Subcutaneous abdominal adipose tissue (tissue), 5 donors: Measurements from ENCODE around the gene ANGPTL2.

Experiments used
- H3K27ac ChIP-seq: one replicate; pipeline ENCODE4 v1.7.0; 2013; ENCODE audit warnings: low read depth, mild to moderate bottlenecking, inconsistent platforms, low read length, moderate library complexity
- H3K27me3 ChIP-seq, 5 donors: one replicate each; pipeline ENCODE4 v1.7.0; 2013; ENCODE audit warnings: low read length in 5 of 5, inconsistent platforms in 1 of 5; ENCODE audit not compliant: control insufficient read depth in 5 of 5, insufficient read depth in 4 of 5
- H3K36me3 ChIP-seq, 5 donors: one replicate each; pipeline ENCODE4 v1.7.0; 2013; ENCODE audit warnings: low read length in 5 of 5; ENCODE audit not compliant: control insufficient read depth in 5 of 5, insufficient read depth in 5 of 5
- H3K4me1 ChIP-seq, 5 donors: one replicate each; pipeline ENCODE4 v1.7.0; 2013; ENCODE audit warnings: low read length in 5 of 5, mild to moderate bottlenecking in 3 of 5, moderate library complexity in 1 of 5; ENCODE audit not compliant: control insufficient read depth in 5 of 5, insufficient read depth in 5 of 5
- H3K4me3 ChIP-seq, 5 donors: one replicate each; pipeline ENCODE4 v1.7.0; 2013; ENCODE audit warnings: low read length in 5 of 5, low read depth in 1 of 5
- H3K9ac ChIP-seq, 5 donors: one replicate each; pipeline ENCODE4 v1.7.0; 2013; ENCODE audit warnings: low read length in 5 of 5, mild to moderate bottlenecking in 4 of 5, moderate library complexity in 3 of 5
- H3K9me3 ChIP-seq, 5 donors: one replicate each; pipeline ENCODE4 v1.7.0; 2013; ENCODE audit warnings: low read length in 5 of 5; ENCODE audit not compliant: control insufficient read depth in 5 of 5
- donor health status: healthy.
- donor health status: healthy.
- donor health status: healthy.
- donor health status: healthy.
- donor health status: healthy.

The ANGPTL2 gene

DNA sequence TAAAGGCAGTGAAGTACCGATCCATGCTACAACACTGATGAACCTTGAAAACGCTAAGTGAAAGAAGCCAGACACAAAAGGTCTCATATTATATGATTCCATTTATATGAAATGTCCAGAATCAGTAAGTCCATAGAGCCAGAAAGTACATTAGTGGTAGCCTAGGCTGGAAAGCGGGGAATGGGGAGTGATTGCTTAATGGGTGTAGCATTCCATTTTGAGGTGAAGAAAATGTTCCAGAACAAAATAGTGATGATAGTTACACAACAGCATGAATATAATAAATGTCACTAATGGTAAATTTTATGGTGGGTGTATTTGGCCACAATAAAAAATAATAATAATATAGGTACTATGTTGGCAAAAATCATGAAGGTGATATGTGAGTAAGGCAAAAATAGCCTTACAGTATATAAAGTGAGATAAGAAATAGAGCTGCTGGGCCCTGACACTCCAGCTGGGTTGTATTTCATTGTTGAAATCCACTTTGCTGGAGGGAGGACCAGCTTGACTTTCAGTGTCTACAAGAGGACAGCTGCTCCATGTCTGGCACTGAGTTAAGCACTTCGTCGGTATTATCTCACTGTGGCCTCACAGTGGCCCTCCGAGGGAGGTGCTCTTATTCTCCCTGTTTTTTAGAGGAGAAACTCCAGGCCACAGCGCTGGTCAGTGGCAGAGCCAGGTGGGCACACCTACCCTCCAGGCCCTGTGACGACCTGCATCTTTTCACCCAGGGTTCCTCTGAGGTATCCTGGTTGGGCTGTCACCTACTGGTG, 22.4 kb upstream of the ANGPTL2 start:
- Histone ChIP-seq H3K36me3 (no peaks in the 10 kb centered on the region), H3K4me3 (no peak overlapping the region), H3K27ac (no peak overlapping the region), H3K27me3 (no peaks in the 10 kb centered on the region), H3K4me1 (peaks cover 0 to 22% (median 9%) of the 10 kb centered on the region in 5 donors), H3K9ac (no peak overlapping the region), H3K9me3 (no peaks in the 10 kb centered on the region)

DNA sequence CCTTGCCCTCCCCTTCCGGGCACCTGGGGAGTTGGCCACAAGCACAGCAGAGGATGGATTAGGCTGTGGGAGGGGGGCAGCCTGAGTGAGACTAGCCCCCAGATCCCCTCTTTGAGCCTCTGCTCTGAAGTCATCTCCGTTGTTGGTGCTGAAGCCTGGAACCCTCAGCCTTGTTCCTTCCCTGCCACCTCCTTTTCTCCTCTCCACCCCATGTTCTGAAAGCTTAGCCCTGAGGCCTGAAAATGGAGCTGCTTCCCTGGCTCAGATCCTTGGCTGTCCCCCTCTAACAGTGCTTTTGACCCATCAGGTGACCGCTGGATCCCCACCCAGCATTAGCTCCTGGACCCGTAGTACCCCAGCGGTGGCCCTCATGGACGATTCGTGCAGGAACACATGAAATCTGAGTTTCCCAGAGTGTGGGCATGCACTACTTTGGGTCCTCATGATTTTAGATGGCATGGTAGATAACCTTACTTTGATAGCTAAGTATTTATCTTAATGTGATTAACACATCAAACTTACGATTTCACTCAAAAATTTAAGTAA, 21.6 kb upstream of the ANGPTL2 start:
- Histone ChIP-seq H3K27ac (no peak overlapping the region), H3K27me3 (no peaks in the 10 kb centered on the region), H3K4me1 (peaks cover 0 to 22% (median 9%) of the 10 kb centered on the region in 5 donors), H3K36me3 (no peaks in the 10 kb centered on the region), H3K4me3 (no peak overlapping the region), H3K9me3 (no peaks in the 10 kb centered on the region), H3K9ac (no peak overlapping the region)

DNA sequence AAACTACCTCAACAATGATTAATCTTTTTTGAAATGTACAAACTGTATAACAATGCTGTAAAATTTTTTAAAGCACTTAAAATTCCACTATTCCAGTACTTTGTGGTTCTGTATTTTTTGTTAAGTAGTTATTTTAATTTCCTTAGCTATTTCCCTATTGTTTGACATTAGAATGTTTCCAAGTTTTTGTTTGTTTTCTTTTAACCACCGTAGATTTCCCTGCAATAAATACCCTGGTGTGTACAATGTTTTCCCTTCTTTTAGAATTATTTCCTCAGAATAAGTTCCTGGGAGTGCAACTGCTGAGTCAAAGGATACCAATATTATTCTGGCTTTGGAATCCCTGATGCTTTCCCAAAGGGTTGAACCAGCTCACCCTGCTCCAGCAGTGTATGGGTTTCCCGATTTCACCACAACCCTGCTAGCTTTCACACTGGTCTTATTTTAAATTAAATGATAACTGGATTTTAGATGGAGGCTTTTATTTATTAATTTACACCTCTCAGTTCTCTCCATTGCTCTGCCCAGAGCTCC, 20.6 kb upstream of the ANGPTL2 start:
- no peaks in the 10 kb centered on the region for H3K9me3 ChIP-seq
- H3K27me3 ChIP-seq = no peaks in the 10 kb centered on the region
- no peaks in the 10 kb centered on the region for H3K36me3 ChIP-seq
- peaks cover 0 to 22% (median 9%) of the 10 kb centered on the region in 5 donors for H3K4me1 ChIP-seq
- H3K9ac ChIP-seq = no peak overlapping the region
- H3K4me3 ChIP-seq = no peak overlapping the region
- no peak overlapping the region for H3K27ac ChIP-seq

DNA sequence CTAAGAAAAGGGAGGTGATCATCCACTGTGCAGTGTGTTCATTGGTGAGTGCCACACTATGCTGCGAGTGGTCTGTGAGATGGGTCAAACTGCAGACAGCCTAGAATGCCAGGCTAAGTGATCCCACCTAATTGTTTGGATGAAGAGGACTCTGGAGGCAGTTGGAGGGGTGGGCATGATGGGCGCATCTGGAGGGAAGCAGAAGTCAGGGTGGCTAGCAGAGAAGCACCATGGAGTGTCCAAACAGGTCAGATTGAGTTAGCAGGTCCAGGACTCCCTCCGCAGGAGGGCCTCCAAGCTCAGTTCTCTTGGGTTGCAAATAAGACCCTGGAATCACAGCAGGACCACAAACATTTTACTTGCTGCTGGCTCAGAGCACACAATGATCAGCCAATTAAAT, 19.9 kb upstream of the ANGPTL2 start:
- H3K4me1 ChIP-seq = peaks cover 0 to 22% (median 9%) of the 10 kb centered on the region in 5 donors
- no peak overlapping the region for H3K9ac ChIP-seq
- no peak overlapping the region for H3K27ac ChIP-seq
- no peaks in the 10 kb centered on the region for H3K9me3 ChIP-seq
- H3K27me3 ChIP-seq = no peaks in the 10 kb centered on the region
- H3K36me3 ChIP-seq = no peaks in the 10 kb centered on the region
- H3K4me3 ChIP-seq = no peak overlapping the region

DNA sequence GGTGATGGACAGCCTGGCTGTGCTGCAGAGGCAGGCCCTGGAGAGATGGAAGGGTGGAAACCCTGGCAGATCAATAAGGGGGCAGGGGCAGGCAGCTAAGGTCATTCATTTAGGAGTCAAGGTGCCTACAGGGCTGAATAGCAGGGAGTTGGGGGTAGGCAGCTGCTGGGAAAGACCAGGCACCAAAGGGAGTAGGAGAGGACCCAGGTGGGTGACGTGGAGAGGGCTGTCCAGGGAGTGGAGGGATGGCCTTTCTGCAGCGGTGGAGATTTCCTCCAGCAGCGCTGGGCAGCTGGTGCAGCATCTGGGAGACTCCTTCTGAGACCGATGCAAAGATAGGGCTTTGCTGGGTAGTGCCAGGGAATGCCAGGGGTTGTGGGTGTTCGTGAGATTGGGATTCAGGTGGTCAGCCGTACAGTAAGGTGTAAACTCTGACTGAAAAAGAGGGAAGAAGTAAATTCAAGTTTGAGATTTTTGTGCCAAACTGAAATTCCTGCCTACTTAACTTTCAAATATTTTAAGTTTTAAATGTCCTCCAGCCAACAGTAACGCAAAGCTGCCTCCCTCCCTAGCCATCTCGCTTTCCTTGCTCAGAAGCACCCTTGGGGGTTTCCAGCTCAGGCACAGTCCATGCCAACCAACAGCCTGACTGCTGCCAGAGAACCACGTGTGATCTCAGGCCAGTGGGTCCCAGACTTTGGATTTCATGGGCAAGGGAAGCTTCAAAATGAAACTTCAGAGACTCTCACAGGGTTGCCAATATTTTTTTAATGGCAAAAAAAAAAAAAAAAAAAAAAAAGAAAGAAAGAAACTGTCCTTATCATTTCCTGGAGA, 18.6 kb upstream of the ANGPTL2 start:
- no peak overlapping the region for H3K27ac ChIP-seq
- H3K36me3 ChIP-seq = no peaks in the 10 kb centered on the region
- no peaks in the 10 kb centered on the region for H3K27me3 ChIP-seq

GRCh38 chr9:127140181-127140580, 17.7 kb upstream of the ANGPTL2 start:
- Histone ChIP-seq H3K27me3 (no peaks in the 10 kb centered on the region), H3K4me3 (no peak overlapping the region), H3K4me1 (peaks cover 0 to 23% (median 19%) of the 10 kb centered on the region in 5 donors), H3K9ac (no peak overlapping the region), H3K9me3 (no peaks in the 10 kb centered on the region), H3K27ac (no peak overlapping the region), H3K36me3 (no peaks in the 10 kb centered on the region)

More for the DNA sequence above, 18.6 kb upstream of the ANGPTL2 start:
- Histone ChIP-seq H3K9ac (peak overlapping the region in 1 of 5 donors; percentile 17), H3K4me1 (peaks cover 0 to 22% (median 12%) of the 10 kb centered on the region in 5 donors), H3K4me3 (no peak overlapping the region), H3K9me3 (no peaks in the 10 kb centered on the region)

GRCh38 chr9:127139775-127140174, 17.3 kb upstream of the ANGPTL2 start:
- H3K4me3 ChIP-seq = no peak overlapping the region
- H3K27ac ChIP-seq = no peak overlapping the region
- peaks cover 0 to 24% (median 17%) of the 10 kb centered on the region in 5 donors for H3K4me1 ChIP-seq
- H3K27me3 ChIP-seq = no peaks in the 10 kb centered on the region
- H3K9me3 ChIP-seq = no peaks in the 10 kb centered on the region
- no peak overlapping the region for H3K9ac ChIP-seq
- no peaks in the 10 kb centered on the region for H3K36me3 ChIP-seq

- peaks cover 0 to 24% (median 21%) of the 10 kb centered on the region in 5 donors for H3K4me1 ChIP-seq
- H3K9me3 ChIP-seq = no peaks in the 10 kb centered on the region
- H3K4me3 ChIP-seq = no peak overlapping the region
- no peaks in the 10 kb centered on the region for H3K27me3 ChIP-seq
- peak overlapping the region in 1 of 5 donors; percentile 5 for H3K9ac ChIP-seq
- H3K36me3 ChIP-seq = no peaks in the 10 kb centered on the region
- H3K27ac ChIP-seq = no peak overlapping the region
Measured at GRCh38 chr9:127139071-127139731, 16.8 kb upstream of the ANGPTL2 start.

GRCh38 chr9:127138444-127138843, 16.0 kb upstream of the ANGPTL2 start:
- H3K27ac ChIP-seq = no peak overlapping the region
- H3K27me3 ChIP-seq = no peaks in the 10 kb centered on the region
- H3K9me3 ChIP-seq = no peaks in the 10 kb centered on the region
- H3K4me1 ChIP-seq = peaks cover 0 to 31% (median 28%) of the 10 kb centered on the region in 5 donors
- no peak overlapping the region for H3K9ac ChIP-seq
- no peak overlapping the region for H3K4me3 ChIP-seq
- H3K36me3 ChIP-seq = no peaks in the 10 kb centered on the region
